Measurements from ENCODE around the gene ASCC3. TPM values are rescaled to one million over a fixed set of nuclear protein-coding genes. Genes with fewer than 3 reads are reported as not detected.
A peak's percentile ranks its signal among the peaks of the same experiment; 100 is the strongest.

Gene ASCC3
- total RNA-seq, 1 donor from 2014 or later, result 60.3 TPM

- no peak for DNase-seq (ENCODE audit: extremely low read depth, low read depth, low spot score)
Measured at GRCh38 chr6:100509101-100509500, 372.0 kb downstream of the ASCC3 start.

GRCh38 chr6:100506651-100507050 lies 374.5 kb downstream of the ASCC3 start:
- DNase-seq (ENCODE audit: extremely low read depth, low read depth, low spot score), result peak; percentile 18

- peak; percentile 29 for DNase-seq (ENCODE audit: extremely low read depth, low read depth, low spot score)
Measured at GRCh38 chr6:100504786-100505737, 376.1 kb downstream of the ASCC3 start.

- DNase-seq (ENCODE audit: extremely low read depth, low read depth, low spot score), result no peak
Measured at GRCh38 chr6:100503043-100503705, 378.0 kb downstream of the ASCC3 start.

GRCh38 chr6:100493206-100493888 lies 387.8 kb downstream of the ASCC3 start:
- DNase-seq (ENCODE audit: extremely low read depth, low read depth, low spot score), result no peak

- no peak for DNase-seq (ENCODE audit: extremely low read depth, low read depth, low spot score)
Measured at GRCh38 chr6:100491952-100492670, 389.0 kb downstream of the ASCC3 start.

- no peak for DNase-seq (ENCODE audit: extremely low read depth, low read depth, low spot score)
Measured at GRCh38 chr6:100490065-100490464, 391.1 kb downstream of the ASCC3 start.

- DNase-seq (ENCODE audit: extremely low read depth, low read depth, low spot score), result no peak
Measured at GRCh38 chr6:100488244-100488643, 392.9 kb downstream of the ASCC3 start.

- no peak for DNase-seq (ENCODE audit: extremely low read depth, low read depth, low spot score)
Measured at GRCh38 chr6:100487638-100488037, 393.5 kb downstream of the ASCC3 start.

- no peak for DNase-seq (ENCODE audit: extremely low read depth, low read depth, low spot score)
Measured at GRCh38 chr6:100485268-100485667, 395.9 kb downstream of the ASCC3 start.

GRCh38 chr6:100484474-100484873 lies 396.7 kb downstream of the ASCC3 start:
- no peak for DNase-seq (ENCODE audit: extremely low read depth, low read depth, low spot score)

GRCh38 chr6:100482698-100483097 lies 398.4 kb downstream of the ASCC3 start:
- no peak for DNase-seq (ENCODE audit: extremely low read depth, low read depth, low spot score)

GRCh38 chr6:100479179-100480035 lies 401.7 kb downstream of the ASCC3 start:
- DNase-seq (ENCODE audit: extremely low read depth, low read depth, low spot score), result no peak

GRCh38 chr6:100475554-100476320 lies 405.4 kb downstream of the ASCC3 start:
- no peak for DNase-seq (ENCODE audit: extremely low read depth, low read depth, low spot score)

- DNase-seq (ENCODE audit: extremely low read depth, low read depth, low spot score), result no peak
Measured at GRCh38 chr6:100473182-100473581, 407.9 kb downstream of the ASCC3 start.

GRCh38 chr6:100472674-100473073 lies 408.5 kb downstream of the ASCC3 start:
- DNase-seq (ENCODE audit: extremely low read depth, low read depth, low spot score), result no peak

- DNase-seq (ENCODE audit: extremely low read depth, low read depth, low spot score), result no peak
Measured at GRCh38 chr6:100470422-100471120, 410.6 kb downstream of the ASCC3 start.

- DNase-seq (ENCODE audit: extremely low read depth, low read depth, low spot score), result no peak
Measured at GRCh38 chr6:100469101-100469859, 411.8 kb downstream of the ASCC3 start.

Data from glomerular endothelial cell (primary cell).